ENCODE results near the gene BANK1.

DNA sequence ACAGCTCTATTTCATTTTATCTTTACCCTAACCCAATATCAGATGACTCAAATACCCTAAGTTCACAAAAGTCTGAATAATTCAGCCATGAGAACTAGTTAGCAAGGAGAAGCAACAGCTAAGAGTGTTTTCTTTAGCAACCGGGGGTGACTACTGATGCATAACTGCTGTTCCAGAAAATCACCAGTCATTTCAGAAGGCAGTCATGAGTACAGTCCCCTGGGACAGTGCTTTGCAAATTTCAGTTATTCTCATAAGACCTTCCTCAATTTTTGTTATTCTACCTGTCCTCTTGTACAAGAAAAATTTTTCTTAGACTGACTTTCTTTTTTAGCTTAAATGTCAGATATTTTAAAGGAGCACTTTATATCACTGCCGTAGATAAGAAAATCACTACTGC, 16.4 kb downstream of the BANK1 start:
- TF ChIP-seq POLR2A (IDR thresholded peaks at IDR 0.05) = no peak
- TF ChIP-seq, protein P1, sequence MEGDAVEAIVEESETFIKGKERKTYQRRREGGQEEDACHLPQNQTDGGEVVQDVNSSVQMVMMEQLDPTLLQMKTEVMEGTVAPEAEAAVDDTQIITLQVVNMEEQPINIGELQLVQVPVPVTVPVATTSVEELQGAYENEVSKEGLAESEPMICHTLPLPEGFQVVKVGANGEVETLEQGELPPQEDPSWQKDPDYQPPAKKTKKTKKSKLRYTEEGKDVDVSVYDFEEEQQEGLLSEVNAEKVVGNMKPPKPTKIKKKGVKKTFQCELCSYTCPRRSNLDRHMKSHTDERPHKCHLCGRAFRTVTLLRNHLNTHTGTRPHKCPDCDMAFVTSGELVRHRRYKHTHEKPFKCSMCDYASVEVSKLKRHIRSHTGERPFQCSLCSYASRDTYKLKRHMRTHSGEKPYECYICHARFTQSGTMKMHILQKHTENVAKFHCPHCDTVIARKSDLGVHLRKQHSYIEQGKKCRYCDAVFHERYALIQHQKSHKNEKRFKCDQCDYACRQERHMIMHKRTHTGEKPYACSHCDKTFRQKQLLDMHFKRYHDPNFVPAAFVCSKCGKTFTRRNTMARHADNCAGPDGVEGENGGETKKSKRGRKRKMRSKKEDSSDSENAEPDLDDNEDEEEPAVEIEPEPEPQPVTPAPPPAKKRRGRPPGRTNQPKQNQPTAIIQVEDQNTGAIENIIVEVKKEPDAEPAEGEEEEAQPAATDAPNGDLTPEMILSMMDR (IDR thresholded peaks at IDR 0.05) = no peak
- TF ChIP-seq POLR2AphosphoS5 (IDR thresholded peaks at IDR 0.05) = no peak
- no peak for TF ChIP-seq EP300 (IDR thresholded peaks at IDR 0.05)
